ENCODE measurements around the gene PWWP2B.

The PWWP2B gene

DNA sequence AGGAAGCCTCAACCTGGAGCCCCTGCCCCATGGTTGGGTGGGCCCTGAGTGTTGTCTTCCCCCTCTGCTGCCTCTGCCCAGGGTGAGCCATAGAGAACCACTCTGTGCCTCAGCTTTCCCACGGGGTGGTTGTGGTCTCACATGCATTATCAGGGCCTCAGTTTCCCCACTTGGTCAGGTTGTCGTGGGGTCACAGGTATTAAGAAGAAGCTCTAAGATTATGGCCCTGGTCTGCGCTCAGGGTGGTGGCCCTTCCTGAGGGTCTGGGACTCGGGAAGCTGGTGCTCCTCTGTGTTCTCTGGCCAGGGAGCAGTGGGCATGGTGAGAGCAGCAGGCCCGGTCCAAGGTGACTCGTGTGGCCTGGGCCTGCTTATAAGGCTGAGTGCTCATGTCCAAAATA is 47.2 kb upstream of the PWWP2B start:
- H3K79me2 ChIP-seq (ENCODE audit: insufficient read depth, low read length) = no peaks in the 10 kb centered on the region
- H3K9ac ChIP-seq (ENCODE audit: low read depth, low read length, poor library complexity, severe bottlenecking) = no peak overlapping the region
- H3K27me3 ChIP-seq (ENCODE audit: insufficient read depth, low read length, poor library complexity, severe bottlenecking) = no peaks in the 10 kb centered on the region
- no peaks in the 10 kb centered on the region for H3K4me1 ChIP-seq (ENCODE audit: insufficient read depth, low read length, poor library complexity, severe bottlenecking)
- no peaks in the 10 kb centered on the region for H3K9me2 ChIP-seq (replicated peaks; ENCODE audit: low read depth, low read length)
- TF ChIP-seq, protein P1, sequence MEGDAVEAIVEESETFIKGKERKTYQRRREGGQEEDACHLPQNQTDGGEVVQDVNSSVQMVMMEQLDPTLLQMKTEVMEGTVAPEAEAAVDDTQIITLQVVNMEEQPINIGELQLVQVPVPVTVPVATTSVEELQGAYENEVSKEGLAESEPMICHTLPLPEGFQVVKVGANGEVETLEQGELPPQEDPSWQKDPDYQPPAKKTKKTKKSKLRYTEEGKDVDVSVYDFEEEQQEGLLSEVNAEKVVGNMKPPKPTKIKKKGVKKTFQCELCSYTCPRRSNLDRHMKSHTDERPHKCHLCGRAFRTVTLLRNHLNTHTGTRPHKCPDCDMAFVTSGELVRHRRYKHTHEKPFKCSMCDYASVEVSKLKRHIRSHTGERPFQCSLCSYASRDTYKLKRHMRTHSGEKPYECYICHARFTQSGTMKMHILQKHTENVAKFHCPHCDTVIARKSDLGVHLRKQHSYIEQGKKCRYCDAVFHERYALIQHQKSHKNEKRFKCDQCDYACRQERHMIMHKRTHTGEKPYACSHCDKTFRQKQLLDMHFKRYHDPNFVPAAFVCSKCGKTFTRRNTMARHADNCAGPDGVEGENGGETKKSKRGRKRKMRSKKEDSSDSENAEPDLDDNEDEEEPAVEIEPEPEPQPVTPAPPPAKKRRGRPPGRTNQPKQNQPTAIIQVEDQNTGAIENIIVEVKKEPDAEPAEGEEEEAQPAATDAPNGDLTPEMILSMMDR (conservative IDR thresholded peaks at IDR 0.05; ENCODE audit: low read length) = no peak
- TF ChIP-seq EZH2phosphoT487 (IDR thresholded peaks at IDR 0.05; ENCODE audit: borderline replicate concordance) = no peak
- H3K4me2 ChIP-seq (ENCODE audit: low read depth, low read length, poor library complexity, severe bottlenecking) = no peak overlapping the region
- no peak overlapping the region for H3K4me3 ChIP-seq (ENCODE audit: low read length, poor library complexity, severe bottlenecking)
- no peaks in the 10 kb centered on the region for H3K9me3 ChIP-seq (ENCODE audit: insufficient read depth, low read depth, low read length)
- H4K20me1 ChIP-seq (ENCODE audit: insufficient read depth, low read length, poor library complexity, severe bottlenecking) = no peaks in the 10 kb centered on the region
- H3F3A ChIP-seq (ENCODE audit: low read depth) = no peaks in the 10 kb centered on the region
- H2AFZ ChIP-seq (ENCODE audit: low read length) = no peak overlapping the region
- H3K36me3 ChIP-seq (ENCODE audit: insufficient read depth, low read length) = no peaks in the 10 kb centered on the region

DNA sequence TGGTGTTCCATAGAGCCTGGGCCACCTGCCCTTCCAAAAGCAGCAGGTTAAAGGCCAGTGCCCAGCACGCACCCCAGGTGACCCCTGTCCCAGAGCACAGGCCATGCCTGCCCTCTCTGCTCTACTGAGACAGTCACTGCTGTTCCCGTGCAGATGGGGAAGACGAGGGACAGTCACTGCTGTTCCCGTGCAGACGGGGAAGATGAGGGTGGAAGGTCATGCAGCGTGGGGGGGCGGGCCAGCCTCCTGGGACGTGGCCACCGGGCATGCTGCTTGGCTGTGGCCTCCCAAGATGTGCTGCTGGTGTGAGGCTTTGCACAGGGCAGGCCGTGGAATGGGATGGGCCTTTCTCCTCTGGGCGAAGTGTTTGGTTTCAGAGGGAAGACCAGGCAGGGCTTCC is 46.6 kb upstream of the PWWP2B start:
- TF ChIP-seq, protein P1 (conservative IDR thresholded peaks at IDR 0.05; ENCODE audit: low read length) = no peak
- TF ChIP-seq EZH2phosphoT487 (IDR thresholded peaks at IDR 0.05; ENCODE audit: borderline replicate concordance) = no peak
- Histone ChIP-seq H3F3A (ENCODE audit: low read depth) (no peaks in the 10 kb centered on the region), H3K4me1 (ENCODE audit: insufficient read depth, low read length, poor library complexity, severe bottlenecking) (no peaks in the 10 kb centered on the region), H4K20me1 (ENCODE audit: insufficient read depth, low read length, poor library complexity, severe bottlenecking) (no peaks in the 10 kb centered on the region), H3K79me2 (ENCODE audit: insufficient read depth, low read length) (no peaks in the 10 kb centered on the region), H3K9ac (ENCODE audit: low read depth, low read length, poor library complexity, severe bottlenecking) (no peak overlapping the region), H3K36me3 (ENCODE audit: insufficient read depth, low read length) (no peaks in the 10 kb centered on the region), H3K9me2 (replicated peaks; ENCODE audit: low read depth, low read length) (no peaks in the 10 kb centered on the region), H2AFZ (ENCODE audit: low read length) (no peak overlapping the region), H3K4me3 (ENCODE audit: low read length, poor library complexity, severe bottlenecking) (no peak overlapping the region), H3K27me3 (ENCODE audit: insufficient read depth, low read length, poor library complexity, severe bottlenecking) (no peaks in the 10 kb centered on the region), H3K4me2 (ENCODE audit: low read depth, low read length, poor library complexity, severe bottlenecking) (no peak overlapping the region), H3K9me3 (ENCODE audit: insufficient read depth, low read depth, low read length) (no peaks in the 10 kb centered on the region)

DNA sequence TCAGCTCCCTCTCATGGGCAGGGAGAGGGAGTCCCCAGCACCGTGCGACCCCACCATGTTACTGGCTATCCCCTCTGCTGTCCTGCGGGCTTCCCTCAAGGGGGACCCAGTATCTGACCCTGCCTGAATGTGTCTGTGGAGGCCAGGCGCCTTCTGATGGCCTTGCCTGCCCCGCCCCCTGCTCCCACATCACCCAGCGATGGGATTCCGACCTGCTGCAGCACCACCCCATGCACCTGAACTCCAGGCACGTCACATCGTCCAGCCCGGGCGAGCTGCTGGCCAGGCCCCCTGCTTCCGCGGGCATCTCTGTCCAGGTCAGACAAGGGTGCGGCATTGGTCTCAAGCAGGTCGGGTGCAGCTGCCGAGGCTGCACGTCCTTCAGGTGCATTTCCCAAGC is 46.1 kb upstream of the PWWP2B start:
- no peaks in the 10 kb centered on the region for H4K20me1 ChIP-seq (ENCODE audit: insufficient read depth, low read length, poor library complexity, severe bottlenecking)
- H3K79me2 ChIP-seq (ENCODE audit: insufficient read depth, low read length) = no peaks in the 10 kb centered on the region
- TF ChIP-seq, protein P1 (conservative IDR thresholded peaks at IDR 0.05; ENCODE audit: low read length) = no peak
- no peak for TF ChIP-seq EZH2phosphoT487 (IDR thresholded peaks at IDR 0.05; ENCODE audit: borderline replicate concordance)
- no peak overlapping the region for H3K4me3 ChIP-seq (ENCODE audit: low read length, poor library complexity, severe bottlenecking)
- H3K9ac ChIP-seq (ENCODE audit: low read depth, low read length, poor library complexity, severe bottlenecking) = no peak overlapping the region
- no peak overlapping the region for H3K4me2 ChIP-seq (ENCODE audit: low read depth, low read length, poor library complexity, severe bottlenecking)
- no peaks in the 10 kb centered on the region for H3F3A ChIP-seq (ENCODE audit: low read depth)
- H3K9me3 ChIP-seq (ENCODE audit: insufficient read depth, low read depth, low read length) = no peaks in the 10 kb centered on the region
- H3K9me2 ChIP-seq (replicated peaks; ENCODE audit: low read depth, low read length) = no peaks in the 10 kb centered on the region
- no peaks in the 10 kb centered on the region for H3K36me3 ChIP-seq (ENCODE audit: insufficient read depth, low read length)
- no peaks in the 10 kb centered on the region for H3K4me1 ChIP-seq (ENCODE audit: insufficient read depth, low read length, poor library complexity, severe bottlenecking)
- H2AFZ ChIP-seq (ENCODE audit: low read length) = no peak overlapping the region
- H3K27me3 ChIP-seq (ENCODE audit: insufficient read depth, low read length, poor library complexity, severe bottlenecking) = no peaks in the 10 kb centered on the region

All from Loucy (cell line).